HG03460 (cell line): ENCODE results near the gene WSB1.
"Not testable (repeated sequence)": the region's sequence is repeated elsewhere in the genome, so short reads cannot be mapped to it uniquely, and the experiment has no call there.

ENCODE experiments used
- ATAC-seq: cut with Tn5 transposase; IDR thresholded peaks from one replicate; pipeline ENCODE4 v1.9.1; 2021; ENCODE audit not compliant: unreplicated experiment

WSB1 gene

DNA sequence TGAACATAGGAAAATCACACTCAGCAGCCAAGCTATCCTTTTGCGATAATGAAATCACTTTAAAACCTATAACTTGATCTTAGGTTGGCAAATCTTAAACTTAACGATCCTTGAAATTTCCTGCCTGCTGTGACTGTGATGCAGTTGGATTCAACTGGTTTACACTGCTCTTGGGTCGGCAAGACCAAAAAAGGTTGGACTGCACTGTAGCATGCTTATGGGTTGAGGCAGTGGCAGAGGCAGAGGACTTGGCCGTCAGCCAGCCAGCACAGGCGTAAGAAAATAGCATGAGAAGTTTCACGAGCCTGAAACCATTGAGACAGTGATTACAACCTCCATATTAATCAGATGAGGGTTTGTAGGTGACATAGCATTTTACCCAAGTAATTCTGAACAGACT is 21.4 kb downstream of the WSB1 start:
- no peak for ATAC-seq

DNA sequence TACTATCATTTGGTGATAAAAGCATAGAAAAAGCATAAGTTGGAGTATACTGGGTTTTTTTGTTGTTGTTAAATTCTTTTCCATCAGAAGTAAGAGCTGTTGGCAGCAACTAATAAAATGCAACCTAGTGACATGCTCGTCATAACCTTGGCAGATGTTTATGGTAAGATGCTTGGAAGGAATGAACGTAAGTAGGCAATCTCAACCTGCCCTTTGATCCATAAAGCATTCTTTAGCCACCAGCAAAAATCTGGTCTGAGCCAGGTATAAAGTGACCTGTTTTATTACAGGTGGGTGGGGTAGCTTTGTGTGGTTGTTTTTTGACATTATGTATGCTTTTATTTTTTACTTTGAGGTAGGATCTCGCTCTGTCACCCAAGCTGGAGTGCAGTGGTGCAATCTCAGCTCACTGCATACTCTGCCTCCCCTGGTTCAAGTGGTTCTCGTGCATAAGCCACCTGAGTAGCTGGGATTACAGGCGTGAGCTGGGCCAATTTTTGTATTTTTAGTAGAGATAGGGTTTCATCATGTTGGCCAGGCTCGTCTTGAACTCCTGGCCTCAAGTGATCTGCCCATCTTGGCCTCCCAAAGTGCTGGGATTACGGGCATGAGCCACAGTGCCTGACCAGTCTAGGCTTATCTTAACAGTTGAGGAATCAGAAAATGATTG is 22.0 kb downstream of the WSB1 start:
- no peak for ATAC-seq

DNA sequence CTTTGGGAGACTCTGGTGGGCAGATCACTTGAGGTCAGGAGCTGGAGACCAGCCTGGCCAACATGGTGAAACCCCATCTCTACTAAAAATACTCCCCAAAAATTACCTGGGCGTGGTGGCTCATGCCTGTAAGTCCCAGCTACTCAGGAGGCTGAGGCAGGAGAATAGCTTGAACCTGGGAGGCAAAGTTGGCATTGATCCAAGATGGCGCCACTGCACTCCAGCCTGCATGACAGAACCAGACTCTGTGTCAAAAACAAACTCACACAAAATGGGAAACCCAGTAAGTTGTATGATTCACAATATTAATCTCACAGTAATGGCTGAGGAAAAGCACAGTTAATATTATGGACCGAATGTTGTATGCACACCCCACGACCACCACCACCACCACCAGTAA is 24.3 kb downstream of the WSB1 start:
- no peak for ATAC-seq

DNA sequence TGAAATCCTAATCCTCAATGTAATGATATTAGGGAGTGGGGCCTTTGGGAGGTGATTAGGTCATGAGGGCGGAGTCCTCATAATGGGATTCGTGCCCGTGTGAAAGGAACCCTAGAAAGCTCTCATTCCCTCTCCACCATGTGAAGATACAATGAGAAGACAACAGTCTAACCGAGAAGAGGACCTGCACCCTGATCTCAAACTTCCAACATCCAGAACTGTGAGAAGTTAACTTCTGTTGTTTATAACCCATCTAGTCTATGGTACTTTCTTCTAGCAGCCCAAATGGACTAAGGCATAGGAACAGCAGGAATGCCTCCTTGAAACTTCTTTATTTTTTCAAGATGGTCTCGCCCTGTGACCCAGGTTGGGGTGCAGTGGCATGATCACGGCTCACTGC is 24.7 kb downstream of the WSB1 start:
- ATAC-seq = no peak

DNA sequence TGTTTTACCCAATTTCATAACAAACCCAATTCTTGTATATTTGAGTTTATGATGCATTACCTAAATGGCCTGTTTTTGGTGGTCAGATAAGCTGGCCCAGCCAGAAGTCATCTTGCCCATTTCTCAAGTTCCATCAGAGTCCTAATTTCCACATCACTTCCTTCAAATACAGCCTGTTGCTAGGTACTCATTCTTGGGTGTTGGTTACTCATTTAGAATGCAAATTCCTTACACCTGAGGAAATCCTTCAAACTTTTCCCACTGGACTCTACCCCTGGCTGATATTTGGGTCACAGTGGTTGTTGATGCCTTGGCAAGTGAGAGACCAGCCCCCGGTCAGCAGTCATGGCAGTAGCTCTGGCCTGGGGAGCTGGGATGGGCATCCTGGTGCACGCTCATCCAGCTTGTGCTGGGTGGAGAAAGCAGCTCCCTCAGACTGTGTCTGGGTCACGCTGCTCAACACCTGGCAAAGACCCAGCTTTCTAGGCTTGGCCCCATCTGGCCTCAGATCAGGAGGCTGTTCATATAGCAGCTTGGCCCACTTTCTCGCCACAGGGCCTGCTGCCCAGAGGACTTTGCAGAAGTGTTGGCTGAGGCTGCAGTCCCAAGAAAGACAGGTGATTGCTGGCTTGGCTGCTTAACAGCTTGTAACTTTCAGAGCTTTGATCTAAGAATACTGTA is 25.8 kb downstream of the WSB1 start:
- no peak for ATAC-seq

DNA sequence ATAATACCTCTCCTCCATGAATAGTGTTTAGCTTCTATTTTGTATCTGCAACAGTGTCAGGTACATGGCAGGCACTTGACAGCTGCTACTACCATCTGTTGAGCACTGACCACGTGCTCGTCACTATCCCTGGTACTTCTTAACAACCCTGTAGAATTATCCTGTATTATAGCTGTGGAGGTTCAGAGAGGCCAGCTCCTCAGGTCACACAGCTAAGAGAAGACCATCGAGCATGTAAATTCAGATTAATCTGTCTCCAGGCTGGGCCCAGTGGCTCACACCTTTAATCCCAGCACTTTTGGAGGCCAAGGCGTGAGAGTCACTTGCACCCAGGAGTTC is 26.3 kb downstream of the WSB1 start:
- no peak for ATAC-seq

DNA sequence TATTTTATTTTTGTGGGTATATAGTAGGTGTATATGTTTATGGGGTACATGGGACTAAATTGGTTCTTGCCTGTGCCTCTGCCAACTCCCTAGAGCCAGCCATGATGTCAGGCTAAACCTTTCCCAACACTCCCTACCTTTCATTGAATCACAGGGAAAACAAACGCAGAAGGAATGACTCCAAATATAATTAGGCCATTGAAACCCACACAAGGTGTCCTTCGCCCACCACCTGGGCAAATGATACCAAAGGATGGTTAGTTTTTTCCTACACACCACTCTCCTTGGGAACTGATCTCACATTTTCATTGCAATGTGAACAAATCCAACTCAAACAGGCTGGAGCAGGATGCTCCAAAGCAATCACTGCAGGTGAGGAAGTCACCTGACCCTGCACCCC is 27.5 kb downstream of the WSB1 start:
- ATAC-seq = no peak

DNA sequence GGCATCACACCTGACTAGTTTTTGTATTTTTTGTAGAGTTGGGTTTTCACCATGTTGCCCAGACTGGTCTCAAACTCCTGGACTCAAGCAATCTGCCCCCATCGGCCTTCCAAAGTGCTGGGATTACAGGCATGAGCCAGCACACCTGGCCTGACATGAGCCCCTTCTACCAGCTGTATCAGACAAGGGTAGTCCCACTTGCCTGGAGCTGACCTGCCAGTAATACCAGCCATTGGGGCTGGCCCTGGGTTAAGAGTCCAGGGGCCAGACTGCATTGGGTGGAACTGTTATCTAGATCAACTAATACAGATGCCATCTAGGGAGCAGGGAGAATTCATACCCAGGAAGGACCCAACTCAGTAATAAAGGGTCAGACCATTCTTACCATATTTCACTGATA is 28.1 kb downstream of the WSB1 start:
- ATAC-seq = no peak

DNA sequence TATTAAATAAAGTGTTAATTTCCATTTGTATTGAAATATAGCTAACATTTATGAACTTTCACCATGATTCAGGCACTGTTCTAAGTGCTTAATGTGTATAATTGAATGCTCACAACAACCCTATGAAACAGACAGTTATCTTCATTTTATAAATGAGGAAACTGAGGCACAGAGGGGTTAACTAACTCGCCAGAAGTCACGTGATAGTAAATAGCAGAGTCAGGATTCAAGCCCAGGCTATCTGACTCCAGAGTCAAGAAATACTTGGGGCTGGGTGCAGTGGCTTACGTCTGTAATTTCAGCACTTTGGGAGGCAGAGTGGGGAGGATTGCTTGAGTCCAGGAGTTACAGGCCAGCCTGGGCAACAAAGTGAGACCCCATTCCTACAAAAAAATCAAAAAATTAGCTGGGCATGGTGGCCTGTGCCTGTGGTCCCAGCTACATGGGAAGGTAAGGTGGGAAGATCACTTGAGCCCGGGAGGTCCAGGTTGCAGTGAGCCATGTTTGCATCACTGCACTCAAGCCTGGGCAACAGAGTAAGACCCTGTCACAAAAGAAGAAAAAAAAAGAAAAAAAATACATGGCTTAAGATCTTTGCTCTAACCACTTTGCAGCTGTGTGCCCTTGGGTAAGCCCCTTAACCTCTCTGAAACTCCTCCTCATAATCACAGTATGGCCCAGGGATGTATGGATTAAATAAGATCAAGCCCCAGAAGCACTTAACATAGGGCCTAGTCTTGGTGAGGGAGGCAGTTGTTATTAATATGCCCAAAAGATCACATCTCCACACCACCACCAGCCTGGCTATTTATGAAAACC is 29.0 kb downstream of the WSB1 start:
- ATAC-seq = no peak

DNA sequence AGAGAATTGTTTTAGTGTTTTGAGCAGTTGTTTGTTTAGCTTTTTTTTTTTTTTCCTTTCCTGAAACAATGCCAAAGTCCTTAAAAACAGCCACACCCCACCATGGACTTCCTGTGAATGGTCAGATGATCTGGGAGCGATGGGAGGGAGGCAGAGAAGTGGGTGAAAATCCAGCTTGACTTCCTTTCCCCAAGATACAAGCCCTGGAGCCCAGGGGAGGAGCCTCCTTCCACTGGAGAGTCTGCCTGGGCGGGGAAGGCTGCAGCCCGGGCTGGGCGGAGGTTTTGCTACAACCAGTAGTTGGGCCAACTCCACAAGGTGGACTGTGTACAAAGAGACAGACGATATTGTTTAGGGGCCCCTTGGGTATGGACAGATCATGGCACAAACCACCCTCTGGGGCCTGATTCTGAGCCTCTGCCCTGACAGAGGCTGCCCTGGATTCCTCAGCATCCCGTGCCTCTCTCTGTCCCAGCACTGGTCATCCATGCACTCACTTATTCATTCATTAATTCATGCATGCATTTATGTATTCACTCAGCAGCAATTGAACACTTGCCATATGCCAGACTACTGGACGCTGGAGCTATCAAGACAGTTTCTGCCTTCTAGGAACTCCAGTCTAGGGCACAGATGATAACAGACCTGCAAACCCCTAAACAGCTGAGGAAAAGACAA is 29.8 kb downstream of the WSB1 start:
- no peak for ATAC-seq

DNA sequence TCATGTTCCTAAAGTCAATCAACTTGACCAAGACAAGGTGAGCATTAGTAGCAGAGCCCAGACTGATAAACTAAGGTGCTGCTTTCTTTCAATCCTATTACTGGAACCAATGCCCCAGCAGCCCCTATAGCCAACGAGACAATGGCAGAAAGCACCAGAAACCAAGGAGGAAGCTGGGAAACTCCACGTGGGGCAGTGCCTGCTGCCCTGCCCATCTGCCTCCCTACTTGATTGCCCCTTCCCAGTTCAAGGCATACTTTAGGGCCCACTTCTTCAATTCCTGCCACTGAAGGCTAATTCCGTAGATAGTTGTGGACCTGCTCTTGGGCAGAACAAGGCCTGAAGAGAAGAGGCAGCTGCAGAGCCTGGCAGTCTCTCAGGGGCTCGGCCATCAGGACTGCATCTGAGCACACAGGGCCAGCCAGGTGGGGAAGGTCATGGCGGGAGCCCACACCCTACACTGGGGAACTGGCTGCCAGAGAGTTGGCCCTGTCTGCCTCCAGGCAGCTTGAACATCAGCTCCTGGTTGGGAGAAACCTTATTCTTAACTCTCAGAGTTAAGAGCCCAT is 30.9 kb downstream of the WSB1 start:
- ATAC-seq = no peak

DNA sequence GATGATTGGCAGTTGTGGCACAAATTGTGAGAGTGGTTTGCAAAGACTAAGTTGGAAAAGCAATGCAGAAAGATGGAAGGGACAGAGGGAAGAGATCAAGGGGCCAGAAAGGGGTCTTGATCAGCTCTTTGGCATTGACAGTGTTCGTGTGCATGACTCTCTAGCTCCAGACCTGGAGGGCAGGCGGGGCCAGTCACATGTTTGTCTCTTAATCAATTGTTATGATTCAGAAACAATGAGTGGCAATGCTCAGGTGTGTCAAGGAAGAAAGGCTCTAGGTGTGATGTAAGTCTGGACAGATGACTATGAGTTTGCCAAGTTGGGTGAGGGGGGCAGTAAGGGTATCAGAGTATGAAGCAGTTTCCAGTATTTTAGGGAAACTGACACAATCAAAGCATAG is 32.1 kb downstream of the WSB1 start:
- ATAC-seq = no peak

DNA sequence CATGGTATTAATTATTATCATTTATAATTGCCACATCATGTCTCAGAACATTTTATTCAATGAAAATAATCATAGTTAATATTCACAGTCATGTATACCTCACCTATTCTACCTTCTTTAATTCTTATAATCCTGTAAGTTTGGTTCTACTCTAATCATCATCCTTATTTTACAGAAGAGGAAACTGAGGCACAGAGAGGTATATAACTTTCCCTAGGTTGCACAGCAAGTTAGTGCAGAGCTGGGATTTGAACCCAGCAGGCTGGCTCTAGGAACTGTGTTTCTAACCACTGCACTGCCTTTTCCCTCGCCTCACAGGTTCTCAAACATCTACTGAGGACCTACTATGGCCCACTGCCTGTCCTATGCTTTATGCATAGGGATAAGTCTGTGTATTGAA is 32.7 kb downstream of the WSB1 start:
- ATAC-seq = no peak

DNA sequence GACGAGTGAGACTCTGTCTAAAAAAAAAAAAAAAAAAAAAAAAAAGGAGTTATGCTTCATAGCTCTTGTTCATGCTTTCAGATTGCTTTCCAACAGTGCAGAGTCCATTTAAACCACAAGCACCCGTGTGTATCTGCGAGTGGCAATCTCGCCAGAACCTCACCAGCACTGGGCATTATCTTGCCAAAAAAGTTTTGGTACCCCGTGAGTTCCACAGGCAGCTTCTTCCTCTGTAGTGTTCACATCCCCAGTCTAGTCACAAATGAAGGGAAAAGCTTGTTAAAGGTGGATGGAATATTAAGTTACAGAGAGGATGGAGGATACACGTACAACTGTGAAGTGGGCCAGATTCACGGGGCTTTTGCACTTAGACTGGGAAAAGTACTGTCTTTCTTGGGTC is 33.5 kb downstream of the WSB1 start:
- no peak for ATAC-seq

DNA sequence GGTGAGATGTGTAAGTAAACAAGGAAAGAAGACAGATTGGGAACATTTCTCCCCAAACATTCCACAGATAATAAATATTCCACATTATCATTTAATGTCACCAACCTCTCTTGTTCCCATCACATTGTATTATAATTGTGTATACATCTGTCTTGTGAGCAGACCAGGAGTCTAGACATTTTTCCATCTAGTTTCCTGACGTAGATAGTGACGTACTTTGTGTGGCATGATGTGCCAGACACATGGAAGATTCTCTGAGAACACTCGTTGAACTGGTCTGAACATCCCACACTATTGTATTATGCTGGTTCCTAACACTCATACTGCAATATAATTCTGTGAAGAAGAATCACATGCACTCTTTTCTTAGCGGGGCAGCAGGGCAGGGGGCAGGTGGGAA is 34.0 kb downstream of the WSB1 start:
- no peak for ATAC-seq

DNA sequence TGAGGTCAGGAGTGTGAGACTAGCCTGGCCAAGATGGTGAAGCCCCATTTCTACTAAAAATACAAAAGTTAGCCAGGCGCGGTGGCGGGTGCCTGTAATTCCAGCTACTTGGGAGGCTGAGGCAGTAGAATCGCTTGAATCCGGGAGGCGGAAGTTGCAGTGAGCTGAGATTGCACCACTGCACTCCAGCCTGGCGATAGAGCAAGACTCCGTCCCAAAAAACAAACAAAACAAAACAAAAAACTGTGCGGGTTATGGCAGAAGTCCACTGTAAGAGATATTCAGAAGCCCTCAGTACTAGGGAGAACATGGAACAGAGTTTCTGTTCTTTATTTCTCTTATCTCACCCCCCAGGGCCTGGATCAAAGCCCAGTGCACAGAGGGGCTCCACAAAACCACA is 34.8 kb downstream of the WSB1 start:
- not testable (repeated sequence) for ATAC-seq

DNA sequence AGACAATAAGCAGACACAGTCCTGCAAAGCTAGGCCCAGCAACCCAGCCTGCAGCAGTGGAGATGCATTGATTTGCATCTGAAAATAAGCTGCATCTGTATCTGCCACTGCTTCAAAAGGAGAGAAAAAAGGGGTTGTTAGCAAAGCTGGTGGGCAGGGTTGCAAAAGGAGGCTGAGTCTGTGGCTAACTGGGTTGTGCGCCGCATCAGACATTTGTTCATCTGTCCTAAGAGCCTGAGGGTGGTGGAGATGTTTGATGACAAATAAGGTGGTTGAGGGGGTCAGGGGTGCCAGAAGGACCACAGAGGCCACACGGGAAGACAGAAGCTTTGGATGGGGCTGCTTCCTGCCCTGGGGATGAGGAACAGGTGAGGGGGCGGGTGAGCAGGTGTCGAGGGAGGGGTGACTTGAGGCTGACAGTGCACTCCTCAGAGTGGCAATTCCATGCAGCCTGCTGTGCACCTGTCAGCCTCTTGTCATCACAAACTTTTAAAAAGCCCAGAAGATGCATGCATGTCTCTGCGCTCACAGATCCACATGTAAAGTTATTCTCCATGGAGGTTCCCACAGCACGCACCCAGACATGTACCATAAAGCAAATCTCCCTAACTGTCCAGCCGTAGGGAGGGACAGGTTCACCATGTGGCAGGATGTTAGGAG is 35.4 kb downstream of the WSB1 start:
- ATAC-seq = no peak

DNA sequence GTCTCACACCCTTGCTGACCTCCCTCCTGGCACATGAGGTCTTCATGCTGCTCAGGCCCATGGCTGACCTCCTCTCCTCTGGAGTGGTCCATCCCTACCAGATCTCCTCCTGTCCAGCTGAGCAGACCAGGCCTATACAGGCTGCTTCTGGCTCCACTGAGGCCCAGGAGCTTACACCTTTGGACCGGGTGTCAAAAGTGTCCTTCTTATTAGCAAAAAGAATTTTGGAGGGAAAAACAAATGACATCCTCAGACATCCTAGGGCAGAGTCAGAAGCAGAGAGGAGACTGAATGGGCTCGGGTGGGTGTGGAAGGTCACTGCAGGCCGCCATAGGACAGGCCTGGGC is 38.1 kb downstream of the WSB1 start:
- no peak for ATAC-seq

DNA sequence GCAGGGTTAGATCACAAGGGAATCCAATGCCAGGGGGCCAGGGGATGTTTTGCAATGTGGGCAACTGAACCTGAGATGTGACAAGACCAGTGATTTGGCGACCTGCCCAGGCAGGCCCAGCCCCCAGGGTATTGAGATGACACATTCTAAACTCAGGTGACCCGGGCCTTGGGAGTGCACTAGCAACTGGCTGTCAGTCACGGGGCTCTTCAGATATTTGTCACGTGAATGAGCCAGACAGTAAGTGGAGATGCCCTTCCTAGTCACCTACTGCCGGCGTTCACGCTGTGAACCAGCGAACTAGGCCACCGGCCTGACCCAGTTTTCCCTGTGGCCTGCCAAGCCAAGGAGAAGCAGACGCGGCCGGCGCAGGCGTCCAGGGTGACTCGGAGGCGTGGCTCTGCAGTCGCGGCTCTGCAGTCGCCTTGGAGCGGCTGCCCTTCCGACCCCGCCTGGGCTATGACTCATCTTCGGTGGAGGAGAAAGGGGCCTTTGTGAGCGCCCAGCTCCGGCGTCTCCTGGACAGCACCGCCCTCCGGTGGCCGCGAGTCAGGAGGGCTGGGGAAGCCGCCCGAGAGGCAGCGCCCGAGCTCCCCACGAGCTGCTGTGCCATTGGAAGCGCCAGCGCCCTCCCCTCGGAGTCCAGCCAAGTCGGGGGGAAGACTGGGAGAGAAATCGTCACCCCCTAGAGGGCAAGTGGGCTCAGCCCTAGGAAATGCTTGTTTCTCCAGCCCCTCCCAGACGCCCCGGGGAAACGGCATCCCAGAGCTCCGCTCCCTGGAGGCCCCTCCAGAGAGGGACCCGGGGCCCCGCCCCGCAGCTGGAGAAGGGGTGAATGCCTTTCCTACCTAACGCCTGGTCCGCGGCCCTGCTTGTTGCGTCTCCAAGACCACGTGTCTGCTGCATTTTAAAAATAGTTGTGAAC is 38.8 kb downstream of the WSB1 start:
- peak; percentile 82 for ATAC-seq

DNA sequence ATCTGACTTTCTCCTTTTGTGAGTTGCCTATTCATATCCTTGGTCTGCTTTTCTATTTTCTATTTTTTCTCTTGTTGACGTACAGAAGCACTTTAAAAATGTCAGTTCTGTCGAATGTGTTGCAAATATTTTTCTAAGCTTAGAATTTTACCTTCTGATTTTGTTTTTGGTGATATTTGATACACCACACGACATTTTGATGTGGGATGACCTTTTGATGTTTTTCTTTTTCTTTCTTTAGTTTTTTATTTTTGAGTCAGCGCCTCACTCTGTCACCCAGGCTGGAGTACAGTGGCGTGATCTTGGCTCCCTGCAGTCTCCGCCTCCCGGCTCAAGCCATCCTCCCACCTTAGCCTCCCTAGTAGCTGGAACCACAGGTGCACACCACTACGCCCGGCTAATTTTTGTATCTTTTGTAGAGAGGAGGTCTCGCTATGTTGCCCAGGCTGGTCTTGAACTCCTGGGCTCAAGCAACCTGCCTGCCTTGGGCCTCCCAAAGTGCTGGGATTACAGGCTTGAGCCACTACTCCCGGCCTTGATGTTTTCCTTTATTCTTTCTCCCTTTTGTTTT is 39.6 kb downstream of the WSB1 start:
- no peak for ATAC-seq
